H1 (cell line): ENCODE data around the gene GDPD5. TPM values are rescaled to one million over a fixed set of nuclear protein-coding genes. Genes with fewer than 3 reads are reported as not detected.

Source experiments
- CTCF ChIA-PET: fragments of 300-600 bp; sonication (Branson Sonifier 250); formaldehyde crosslinking; loops from one replicate; lab custom pipeline; 2021; ENCODE audit not compliant: partially characterized antibody; lab: Charles Lee
- POLR2A ChIA-PET: fragments of 300-600 bp; sonication (Branson Sonifier 250); formaldehyde crosslinking; loops from one replicate; lab custom pipeline; 2021; ENCODE audit warnings: inconsistent platforms; ENCODE audit not compliant: partially characterized antibody; lab: Charles Lee
- DNase-seq, 2 experiments: peaks; one replicate each; pipeline versions ENCODE4 v3.0.0 to v3.0.0-alpha.2; 2010 to 2022; ENCODE audit warnings: low spot score in 2 of 2, low read depth in 1 of 2, mixed read lengths in 1 of 2
- FAIRE-seq: peaks from 2 replicates; lab custom pipeline; 2011; peaks lifted over from hg19 to GRCh38; lab: Jason Lieb, UNC
- H2AFZ ChIP-seq: 2 replicates; pipeline ENCODE4 v1.8.1; 2012; ENCODE audit warnings: low read length, inconsistent platforms
- H2AK5ac ChIP-seq: 2 replicates; pipeline ENCODE4 v1.6.1; 2013; ENCODE audit warnings: low read depth, low read length
- H2BK120ac ChIP-seq: replicated peaks from 2 replicates; pipeline ENCODE3; 2013; ENCODE audit warnings: low read depth, low read length, inconsistent platforms
- H2BK12ac ChIP-seq: 2 replicates; pipeline ENCODE4 v1.6.1; 2013; ENCODE audit warnings: low read depth, low read length
- H2BK15ac ChIP-seq: 2 replicates; pipeline ENCODE4 v1.6.1; 2013; ENCODE audit warnings: low read length
- H2BK20ac ChIP-seq: 2 replicates; pipeline ENCODE4 v1.6.1; 2013; ENCODE audit warnings: low read length
- H2BK5ac ChIP-seq: 2 replicates; pipeline ENCODE4 v1.6.1; 2013; ENCODE audit warnings: low read depth, low read length
- H3K14ac ChIP-seq: 2 replicates; pipeline ENCODE4 v1.6.1; 2013; ENCODE audit warnings: inconsistent platforms; ENCODE audit not compliant: insufficient read length
- H3K18ac ChIP-seq: 2 replicates; pipeline ENCODE4 v1.6.1; 2013; ENCODE audit warnings: low read length; ENCODE audit errors: extremely low read depth
- H3K23ac ChIP-seq: 2 replicates; pipeline ENCODE4 v1.6.1; 2013; ENCODE audit warnings: inconsistent platforms; ENCODE audit not compliant: insufficient read length
- H3K23me2 ChIP-seq: 2 replicates; pipeline ENCODE4 v1.6.1; 2013; ENCODE audit warnings: low read depth, low read length
- H3K27ac ChIP-seq: 2 replicates; pipeline ENCODE4 v1.6.1; 2011; ENCODE audit warnings: low read depth, low read length, inconsistent platforms
- H3K27me3 ChIP-seq, 4 experiments: replicated peaks in 1 of 4; 1 replicate in 1 of 4; 2 replicates in 3 of 4; pipeline versions ENCODE4 v1.6.1 to v1.8.1; 2011 to 2013; ENCODE audit warnings: low read length in 3 of 4, mild to moderate bottlenecking in 3 of 4, inconsistent platforms in 2 of 4, mixed read lengths in 2 of 4, moderate library complexity in 1 of 4; ENCODE audit not compliant: control insufficient read depth in 3 of 4, insufficient read depth in 3 of 4; ENCODE audit errors: extremely low read depth in 1 of 4
- H3K36me3 ChIP-seq, 4 experiments: 2 replicates each; pipeline versions ENCODE4 v1.6.1 to v1.8.1; 2011 to 2013; ENCODE audit warnings: mild to moderate bottlenecking in 4 of 4, low read length in 3 of 4, moderate library complexity in 2 of 4, control low read depth in 1 of 4, inconsistent platforms in 1 of 4; ENCODE audit not compliant: insufficient read depth in 4 of 4, control insufficient read depth in 2 of 4
- H3K4ac ChIP-seq: replicated peaks from 2 replicates; pipeline ENCODE3; 2013; ENCODE audit warnings: low read length, low read depth, mixed read lengths, inconsistent platforms; ENCODE audit not compliant: insufficient read length
- H3K4me1 ChIP-seq, 4 experiments: replicated peaks in 1 of 4; 1 replicate in 1 of 4; 2 replicates in 3 of 4; pipeline versions ENCODE4 v1.6.1 to v1.8.1; 2011 to 2013; ENCODE audit warnings: low read length in 3 of 4, inconsistent platforms in 2 of 4, mixed read lengths in 1 of 4; ENCODE audit not compliant: insufficient read depth in 4 of 4, control insufficient read depth in 3 of 4
- H3K4me2 ChIP-seq, 2 experiments: 2 replicates each; pipeline versions ENCODE4 v1.6.1 to v1.8.1; 2011 to 2013; ENCODE audit warnings: low read depth in 2 of 2, low read length in 2 of 2, control low read depth in 1 of 2, inconsistent platforms in 1 of 2, mild to moderate bottlenecking in 1 of 2; ENCODE audit not compliant: insufficient read depth in 1 of 2
- H3K4me3 ChIP-seq, 4 experiments: fragments of 200-600, 300-600 bp in 1 of 4; sonication (generic), shearing (Covaris generic), sonication (Bioruptor Twin) in 1 of 4; 2 replicates each; pipeline versions ENCODE4 v1.5.1 to v1.8.1; 2011 to 2016; ENCODE audit warnings: low read length in 4 of 4, low read depth in 3 of 4, control low read depth in 2 of 4, inconsistent platforms in 2 of 4, mild to moderate bottlenecking in 2 of 4, mixed read lengths in 1 of 4, moderate library complexity in 1 of 4; ENCODE audit not compliant: insufficient read depth in 2 of 4; ENCODE audit errors: extremely low read depth in 1 of 4
- H3K56ac ChIP-seq: replicated peaks from 2 replicates; pipeline ENCODE3; 2013; ENCODE audit warnings: low read depth, mild to moderate bottlenecking, mixed read lengths, low read length, inconsistent platforms; ENCODE audit not compliant: insufficient read length
- H3K79me1 ChIP-seq: 2 replicates; pipeline ENCODE4 v1.6.1; 2013; ENCODE audit warnings: low read depth, low read length, control low read depth
- H3K79me2 ChIP-seq, 2 experiments: 2 replicates each; pipeline versions ENCODE4 v1.6.1 to v1.8.1; 2012 to 2013; ENCODE audit warnings: low read length in 2 of 2, mild to moderate bottlenecking in 2 of 2, inconsistent platforms in 1 of 2; ENCODE audit not compliant: insufficient read depth in 2 of 2, control insufficient read depth in 1 of 2
- H3K9ac ChIP-seq, 4 experiments: replicated peaks in 1 of 4; 1 replicate in 1 of 4; 2 replicates in 3 of 4; pipeline versions ENCODE4 v1.6.1 to v1.8.1; 2011 to 2013; ENCODE audit warnings: low read depth in 3 of 4, low read length in 3 of 4, control low read depth in 2 of 4, mild to moderate bottlenecking in 2 of 4, moderate library complexity in 2 of 4, inconsistent platforms in 1 of 4; ENCODE audit errors: extremely low read depth in 1 of 4
- H3K9me3 ChIP-seq, 2 experiments: 2 replicates each; pipeline versions ENCODE4 v1.6.1 to v1.8.1; 2012 to 2013; ENCODE audit warnings: mild to moderate bottlenecking in 2 of 2, moderate library complexity in 2 of 2, control low read depth in 1 of 2, inconsistent platforms in 1 of 2, low read depth in 1 of 2, low read length in 1 of 2, mixed read lengths in 1 of 2; ENCODE audit not compliant: insufficient read depth in 2 of 2
- H4K20me1 ChIP-seq, 2 experiments: replicated peaks in 1 of 2; 2 replicates each; pipeline versions ENCODE3 to v1.8.1; 2011 to 2013; ENCODE audit warnings: inconsistent platforms in 2 of 2, low read length in 2 of 2, mild to moderate bottlenecking in 1 of 2; ENCODE audit not compliant: insufficient read depth in 2 of 2, control insufficient read depth in 1 of 2
- H4K5ac ChIP-seq: 2 replicates; pipeline ENCODE4 v1.6.1; 2013; ENCODE audit warnings: low read length, low read depth, mixed read lengths, inconsistent platforms; ENCODE audit not compliant: insufficient read length
- H4K8ac ChIP-seq: 2 replicates; pipeline ENCODE4 v1.8.0; 2013; ENCODE audit warnings: mild to moderate bottlenecking, moderate library complexity, low read length, inconsistent platforms; ENCODE audit not compliant: insufficient read depth; ENCODE audit errors: extremely low read depth
- H4K91ac ChIP-seq: replicated peaks from 2 replicates; pipeline ENCODE3; 2013; ENCODE audit warnings: low read length, mixed read lengths, inconsistent platforms; ENCODE audit not compliant: insufficient read length
- ASH2L ChIP-seq: fragments of 200-600, 300-600 bp; sonication (generic); IDR thresholded peaks from one replicate; pipeline ENCODE4 v1.7.1; 2017; ENCODE audit warnings: low read length
- BACH1 ChIP-seq: IDR thresholded peaks from 2 replicates; pipeline ENCODE4 v1.6.1; 2012; ENCODE audit warnings: low read length, improper control_type of control experiment
- CBX8 ChIP-seq: fragments of 300-800, 300-1000 bp; sonication (generic); IDR thresholded peaks from 2 replicates; pipeline ENCODE4 v1.7.1; 2016; ENCODE audit warnings: low read depth, low read length, borderline replicate concordance
- EP300 ChIP-seq, 2 experiments: IDR thresholded peaks; 1 replicate in 1 of 2; 2 replicates in 1 of 2; pipeline ENCODE4 v1.6.1; 2011 to 2012; ENCODE audit warnings: low read depth in 2 of 2, low read length in 2 of 2, mild to moderate bottlenecking in 2 of 2, borderline replicate concordance in 1 of 2, inconsistent platforms in 1 of 2, moderate library complexity in 1 of 2
- MAFK ChIP-seq: IDR thresholded peaks from 2 replicates; pipeline ENCODE4 v1.6.1; 2012; ENCODE audit warnings: low read depth, mild to moderate bottlenecking, improper control_type of control experiment, low read length
- NANOG ChIP-seq: IDR thresholded peaks from 2 replicates; pipeline ENCODE4 v1.6.1; 2011; ENCODE audit warnings: low read length, low read depth, mild to moderate bottlenecking, inconsistent platforms; ENCODE audit not compliant: insufficient read depth, poor library complexity, severe bottlenecking
- POLR2AphosphoS5 ChIP-seq: IDR thresholded peaks from 2 replicates; pipeline ENCODE4 v1.6.1; 2011; ENCODE audit warnings: low read depth, low read length
- SIRT6 ChIP-seq: IDR thresholded peaks from one replicate; pipeline ENCODE4 v1.7.1; 2012; ENCODE audit warnings: low read length, inconsistent platforms
- SRF ChIP-seq: IDR thresholded peaks from 2 replicates; pipeline ENCODE4 v1.6.1; 2011; ENCODE audit warnings: mild to moderate bottlenecking, low read depth, low read length, moderate library complexity
- TAF7 ChIP-seq: optimal IDR thresholded peaks from 2 replicates; pipeline ENCODE3; 2011; ENCODE audit warnings: low read depth, mild to moderate bottlenecking, inconsistent platforms, low read length, moderate library complexity, borderline replicate concordance
- TCF12 ChIP-seq: IDR thresholded peaks from 2 replicates; pipeline ENCODE4 v1.6.1; 2011; ENCODE audit warnings: low read depth, mild to moderate bottlenecking, low read length
- WGBS, 2 experiments: shearing (Covaris generic) in 1 of 2; methylation state at CpG; one replicate each; pipeline versions ENCODE4 v1.1.6 to v1.1.7; 2013 to 2015; ENCODE audit warnings: low lambda C conversion rate in 2 of 2, mixed read lengths in 2 of 2, inconsistent platforms in 1 of 2, low coverage in 1 of 2, missing lambda C conversion rate in 1 of 2; ENCODE audit not compliant: insufficient replicate concordance in 2 of 2, insufficient coverage in 1 of 2, insufficient read length in 1 of 2; ENCODE audit errors: extremely low coverage in 1 of 2, missing lambda C conversion rate in 1 of 2; 5-methylcytosine and 5-hydroxymethylcytosine counted together
- polyA plus RNA-seq, 7 experiments: library from polyadenylated mRNA; depleted of rRNA in 3 of 7; stranded (reverse) in 5 of 7; unstranded in 2 of 7; fragments of >200 nt in 5 of 7; fragments of 200-250 nt in 2 of 7; gene quantifications; 1 replicate in 5 of 7; 2 replicates in 1 of 7; 4 replicates in 1 of 7; pipeline versions ENCODE4 v1.2.1 to v1.2.3, GENCODE V29; 2011 to 2013; ENCODE audit warnings: missing spikeins in 2 of 7, mixed read lengths in 2 of 7
- total RNA-seq: library from RNA; stranded (reverse); fragmentation: NEBNext Ultra II Directional; extraction: Animal tissue kit (Norgen Biotek cat#: 25700); gene quantifications from 2 replicates; pipeline ENCODE4 v1.2.1, GENCODE V29; 2021

GDPD5 gene
- total and polyA plus RNA-seq, 2 of the 8 experiments (the other 6 are each of a cell fraction or from before 2014, with no cell fraction given) = 7.8 to 8.6 TPM

DNA sequence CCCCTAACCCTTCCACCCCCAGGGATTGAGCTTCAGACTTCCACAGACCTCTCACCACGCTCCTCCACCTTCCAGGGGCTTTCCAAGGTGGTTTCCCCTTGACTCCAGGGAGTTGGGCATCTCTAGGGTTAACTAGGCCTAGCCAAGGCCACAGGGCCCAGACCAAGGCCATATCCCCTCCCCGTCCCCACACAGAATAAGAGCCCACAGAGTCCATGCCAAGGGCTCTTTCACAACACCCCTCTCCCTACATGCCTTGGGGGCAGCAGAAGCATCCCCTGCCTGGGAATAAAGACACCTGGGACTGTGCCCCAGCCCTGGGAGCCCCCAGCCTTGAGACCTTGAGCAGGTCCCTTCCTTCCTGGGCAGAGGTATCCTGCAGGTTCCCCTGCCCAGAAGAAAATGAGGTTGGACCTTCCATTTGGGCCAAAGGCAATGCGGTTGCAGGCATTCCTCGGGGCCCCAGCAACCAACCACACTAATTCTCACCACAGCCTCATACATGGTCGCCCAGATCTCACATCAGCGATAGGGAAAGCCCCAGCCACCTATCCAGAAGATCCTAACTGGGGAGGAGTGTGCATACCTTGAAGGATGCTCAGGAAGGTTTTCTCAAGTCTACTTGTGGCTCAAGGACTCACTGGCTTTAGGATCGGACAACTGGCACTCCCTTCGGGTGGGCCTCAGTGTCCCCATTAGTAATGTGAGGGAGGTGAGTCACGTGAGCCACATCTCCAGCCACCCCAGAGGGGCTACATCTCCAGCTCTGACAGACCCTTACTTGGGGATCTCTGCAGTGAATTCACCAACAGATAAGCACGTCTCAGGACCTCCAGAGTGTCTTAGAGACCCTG lies 1.7 kb downstream of the GDPD5 start:
- Histone ChIP-seq H3K79me1 (no peaks in the 10 kb centered on the region; the same call in 1 of the 2 replicates), H3K27ac (no peak overlapping the region), H3K18ac (no peak overlapping the region), H2BK120ac (no peak overlapping the region), H4K8ac (no peak overlapping the region), H3K23me2 (peaks cover 9% of the 10 kb centered on the region; the same call in 1 of the 2 replicates), H2AK5ac (no peak overlapping the region), H3K23ac (no peak overlapping the region), H2BK12ac (no peak overlapping the region), H3K36me3 (no peaks in the 10 kb centered on the region), H2BK20ac (no peak overlapping the region), H4K20me1 (no peaks in the 10 kb centered on the region), H3K56ac (no peak overlapping the region), H3K27me3 (peaks cover 14 to 35% (median 19%) of the 10 kb centered on the region in 4 experiments; a peak in 6 of 7 replicates), H3K4ac (no peak overlapping the region), H2AFZ (0 out of 2 replicates have a peak overlapping the region, but pooled peaks have one; percentile 35), H3K4me3 (peak overlapping the region in 3 of 4 experiments; percentile 75 to 77 (median 77); a peak in 5 of 8 replicates), H3K4me1 (peaks cover 0 to 7% (median 1%) of the 10 kb centered on the region in 4 experiments; a peak in 2 of 7 replicates), H3K9me3 (no peaks in the 10 kb centered on the region), H2BK15ac (no peak overlapping the region), H4K5ac (no peak overlapping the region), H2BK5ac (no peak overlapping the region), H3K14ac (no peak overlapping the region), H4K91ac (no peak overlapping the region), H3K79me2 (no peaks in the 10 kb centered on the region), H3K4me2 (peak overlapping the region; percentile 88 to 95; a peak in 3 of 4 replicates), H3K9ac (no peak overlapping the region; a peak in 1 of 7 replicates)
- CTCF ChIA-PET = interaction anchor here (0.7 to 27.2 kb wide), 15 partner anchors 9 to 136 kb away, joined by 3 to 603 read pairs (median 7); no protein-coding TSS in a partner anchor
- 76% methylated on average over 10 of the region's 10 CpGs; no CpG with 5 or more reads in 1 of the 2 experiments for WGBS, 2 experiments
- no peak for FAIRE-seq
- no peak for DNase-seq
- POLR2A ChIA-PET = interaction anchor here (0.9 to 2.3 kb wide), 5 partner anchors 32 to 119 kb away, joined by 3 to 9 read pairs (median 4); partner anchors contain the start of gene SERPINH1
- TF ChIP-seq EP300 (IDR thresholded peaks at IDR 0.05; ENCODE audit: borderline replicate concordance in 1 of 2, low read depth in 2 of 2, low read length in 2 of 2) (no peak), SRF (no peak), SIRT6 (no peak), ASH2L (no peak), TCF12 (no peak), TAF7 (no peak), CBX8 (no peak), NANOG (no peak), BACH1 (no peak), MAFK (no peak), POLR2AphosphoS5 (no peak)
